NT2/D1 (cell line): ENCODE measurements around the gene C1orf185.

Experiments
- DNase-seq: peaks from one replicate; pipeline ENCODE4 v3.0.0-alpha.2; 2011; ENCODE audit warnings: low read depth, low spot score
- H3K27me3 ChIP-seq: 2 replicates; pipeline ENCODE4 v1.6.0; 2011; ENCODE audit warnings: mild to moderate bottlenecking; ENCODE audit not compliant: insufficient read length, insufficient read depth
- H3K36me3 ChIP-seq: 2 replicates; pipeline ENCODE4 v1.6.1; 2011; ENCODE audit warnings: mild to moderate bottlenecking, low read length, mixed read lengths; ENCODE audit not compliant: insufficient read depth, insufficient read length
- H3K4me1 ChIP-seq: 2 replicates; pipeline ENCODE4 v1.5.1; 2011; ENCODE audit not compliant: insufficient read depth, insufficient read length
- H3K4me3 ChIP-seq: 2 replicates; pipeline ENCODE4 v1.5.1; 2011; ENCODE audit warnings: low read depth; ENCODE audit not compliant: insufficient read length
- H3K9ac ChIP-seq: 2 replicates; pipeline ENCODE4 v1.6.0; 2011; ENCODE audit warnings: low read depth; ENCODE audit not compliant: insufficient read length
- H3K9me3 ChIP-seq: 2 replicates; pipeline ENCODE4 v1.5.1; 2011; ENCODE audit warnings: mild to moderate bottlenecking, low read length; ENCODE audit not compliant: insufficient read depth
- SUZ12 ChIP-seq: IDR thresholded peaks from 2 replicates; pipeline ENCODE4 v1.6.1; 2011; ENCODE audit not compliant: insufficient read length, insufficient read depth; ENCODE audit errors: extremely low read depth
- YY1 ChIP-seq: IDR thresholded peaks from 2 replicates; pipeline ENCODE4 v1.6.1; 2011; ENCODE audit not compliant: insufficient read length, insufficient read depth
- ZNF274 ChIP-seq: IDR thresholded peaks from 2 replicates; pipeline ENCODE4 v1.6.1; 2011; ENCODE audit warnings: mild to moderate bottlenecking, low read depth, low read length

The C1orf185 gene

GRCh38 chr1:51101976-51102375 is at the start of gene C1orf185:
Gene C1orf185, plus strand, starts transcription at chr1:51102228. Its CDS starts 6 bp downstream, at chr1:51102234.
- H3K4me3 ChIP-seq, result no peak within 1 kb of the TSS
- TF ChIP-seq YY1 (no peak), SUZ12 (no peak), ZNF274 (no peak)
- no peaks in the 10 kb centered on the region for H3K9me3 ChIP-seq
- H3K4me1 ChIP-seq, result no peaks in the 10 kb centered on the region
- DNase-seq, result no peak
- no peak within 1 kb of the TSS for H3K9ac ChIP-seq
- no peaks in the 10 kb centered on the region for H3K27me3 ChIP-seq
- H3K36me3 ChIP-seq, result no peaks in the 10 kb centered on the region

GRCh38 chr1:51058858-51059257 is 43.2 kb upstream of the C1orf185 start:
- Histone ChIP-seq H3K4me1 (no peaks in the 10 kb centered on the region), H3K36me3 (no peaks in the 10 kb centered on the region), H3K9me3 (peaks cover 11% of the 10 kb centered on the region; the same call in 1 of the 2 replicates), H3K27me3 (no peaks in the 10 kb centered on the region), H3K9ac (no peak overlapping the region), H3K4me3 (no peak overlapping the region)
- TF ChIP-seq ZNF274 (no peak), SUZ12 (no peak), YY1 (no peak)
- DNase-seq, result no peak

- Histone ChIP-seq H3K27me3 (no peaks in the 10 kb centered on the region), H3K9ac (no peak overlapping the region), H3K4me1 (no peaks in the 10 kb centered on the region), H3K9me3 (peaks cover 11% of the 10 kb centered on the region; the same call in 1 of the 2 replicates), H3K36me3 (no peaks in the 10 kb centered on the region), H3K4me3 (no peak overlapping the region)
- DNase-seq, result no peak
- no peak for TF ChIP-seq YY1
Measured at GRCh38 chr1:51061231-51061918, 40.7 kb upstream of the C1orf185 start.

- H3K4me3 ChIP-seq, result no peak overlapping the region
- DNase-seq, result no peak
- H3K4me1 ChIP-seq, result no peaks in the 10 kb centered on the region
- no peaks in the 10 kb centered on the region for H3K27me3 ChIP-seq
- H3K9me3 ChIP-seq, result peaks cover 11% of the 10 kb centered on the region; the same call in 1 of the 2 replicates
- H3K36me3 ChIP-seq, result no peaks in the 10 kb centered on the region
- no peak overlapping the region for H3K9ac ChIP-seq
- no peak for TF ChIP-seq SUZ12
- no peak for TF ChIP-seq ZNF274
- TF ChIP-seq YY1, result no peak
Measured at GRCh38 chr1:51063121-51063520, 38.9 kb upstream of the C1orf185 start.

GRCh38 chr1:51070011-51070410 is 32.0 kb upstream of the C1orf185 start:
- Histone ChIP-seq H3K9me3 (no peaks in the 10 kb centered on the region), H3K4me3 (no peak overlapping the region), H3K9ac (no peak overlapping the region), H3K27me3 (no peaks in the 10 kb centered on the region), H3K36me3 (no peaks in the 10 kb centered on the region), H3K4me1 (no peaks in the 10 kb centered on the region)
- TF ChIP-seq SUZ12 (no peak), YY1 (no peak), ZNF274 (no peak)
- DNase-seq, result no peak

- Histone ChIP-seq H3K27me3 (no peaks in the 10 kb centered on the region), H3K36me3 (no peaks in the 10 kb centered on the region), H3K9me3 (no peaks in the 10 kb centered on the region), H3K4me1 (no peaks in the 10 kb centered on the region), H3K9ac (no peak overlapping the region), H3K4me3 (no peak overlapping the region)
- TF ChIP-seq YY1, result no peak
- no peak for TF ChIP-seq ZNF274
- TF ChIP-seq SUZ12, result no peak
- DNase-seq, result no peak
Measured at GRCh38 chr1:51070640-51071039, 31.4 kb upstream of the C1orf185 start.

GRCh38 chr1:51071291-51072042 is 30.6 kb upstream of the C1orf185 start:
- no peaks in the 10 kb centered on the region for H3K4me1 ChIP-seq
- DNase-seq, result no peak
- H3K4me3 ChIP-seq, result no peak overlapping the region
- no peaks in the 10 kb centered on the region for H3K36me3 ChIP-seq
- TF ChIP-seq YY1, result no peak
- TF ChIP-seq ZNF274, result no peak
- TF ChIP-seq SUZ12, result no peak
- no peaks in the 10 kb centered on the region for H3K27me3 ChIP-seq
- H3K9ac ChIP-seq, result no peak overlapping the region
- no peaks in the 10 kb centered on the region for H3K9me3 ChIP-seq
